Endothelial cell of umbilical vein (primary cell): Measurements from ENCODE around the gene DUSP28.

Source experiments
- CTCF ChIP-seq, 2 donors: IDR thresholded peaks; 1 replicate in 1 of 2; 2 replicates in 1 of 2; pipeline ENCODE4 v1.5.1; 2011; ENCODE audit warnings: low read length in 2 of 2, mild to moderate bottlenecking in 2 of 2, moderate library complexity in 2 of 2, control low read depth in 1 of 2, inconsistent platforms in 1 of 2, low read depth in 1 of 2; ENCODE audit not compliant: insufficient read depth in 1 of 2; ENCODE audit errors: extremely low read depth in 1 of 2
- EZH2 ChIP-seq: IDR thresholded peaks from 2 replicates; pipeline ENCODE4 v1.6.1; 2012; ENCODE audit warnings: borderline replicate concordance, low read depth, mild to moderate bottlenecking, moderate library complexity, low read length, inconsistent platforms; ENCODE audit not compliant: severe bottlenecking
- FOS ChIP-seq: IDR thresholded peaks from 2 replicates; pipeline ENCODE4 v1.6.1; 2011; ENCODE audit warnings: mild to moderate bottlenecking, low read length, moderate library complexity, borderline replicate concordance; ENCODE audit not compliant: insufficient read depth
- GATA2 ChIP-seq: IDR thresholded peaks from 2 replicates; pipeline ENCODE4 v1.7.0; 2011; ENCODE audit warnings: low read depth, mild to moderate bottlenecking, moderate library complexity, mixed read lengths, low read length; ENCODE audit not compliant: insufficient read length, insufficient read depth
- JUN ChIP-seq: IDR thresholded peaks from 2 replicates; pipeline ENCODE4 v1.6.1; 2011; ENCODE audit warnings: borderline replicate concordance, low read depth; ENCODE audit not compliant: insufficient read length, insufficient read depth
- MAX ChIP-seq: IDR thresholded peaks from 2 replicates; pipeline ENCODE4 v1.6.1; 2011; ENCODE audit not compliant: insufficient read depth, insufficient read length
- POLR2A ChIP-seq: IDR thresholded peaks from 2 replicates; pipeline ENCODE4 v1.6.1; 2012; ENCODE audit warnings: low read depth, mild to moderate bottlenecking, control low read depth, low read length
- POLR2AphosphoS5 ChIP-seq: IDR thresholded peaks from 2 replicates; pipeline ENCODE4 v1.6.1; 2012; ENCODE audit warnings: low read depth, mild to moderate bottlenecking, control low read depth, low read length, moderate library complexity; ENCODE audit not compliant: insufficient read depth

GRCh38 chr2:240551288-240551687 is 8.9 kb upstream of the DUSP28 start:
- TF ChIP-seq POLR2A: no peak
- TF ChIP-seq CTCF (IDR thresholded peaks at IDR 0.05; ENCODE audit: extremely low read depth in 1 of 2, insufficient read depth in 1 of 2, low read depth in 1 of 2, low read length in 2 of 2): no peak
- TF ChIP-seq JUN: no peak
- TF ChIP-seq EZH2: no peak
- no peak for TF ChIP-seq POLR2AphosphoS5
- no peak for TF ChIP-seq GATA2
- no peak for TF ChIP-seq MAX
- TF ChIP-seq FOS: no peak
